Mammary epithelial cell (primary cell): ENCODE measurements around the gene IARS2.
"Not testable (repeated sequence)": the region's sequence is repeated elsewhere in the genome, so short reads cannot be mapped to it uniquely, and the experiment has no call there.

Experiments used
- CTCF ChIP-seq, 2 donors: IDR thresholded peaks in 1 of 2; conservative IDR thresholded peaks in 1 of 2; 2 replicates each; pipeline ENCODE4 v1.5.1; 2011 to 2012; ENCODE audit warnings: inconsistent platforms in 2 of 2, low read length in 2 of 2, mild to moderate bottlenecking in 2 of 2, control low read depth in 1 of 2, low read depth in 1 of 2; ENCODE audit not compliant: insufficient read depth in 1 of 2; ENCODE audit errors: extremely low read depth in 1 of 2
- EZH2 ChIP-seq: IDR thresholded peaks from 2 replicates; pipeline ENCODE4 v1.6.1; 2012; ENCODE audit warnings: low read length, inconsistent platforms, borderline replicate concordance

- not testable (repeated sequence) for TF ChIP-seq CTCF (conservative IDR thresholded peaks at IDR 0.05 in 1 of 2, IDR thresholded peaks at IDR 0.05 in 1 of 2; ENCODE audit: extremely low read depth in 1 of 2, insufficient read depth in 1 of 2, low read depth in 1 of 2, low read length in 2 of 2); EZH2
Observed at GRCh38 chr1:220110473-220110872, 16.5 kb downstream of the IARS2 start.
